GM12872 (cell line): ENCODE measurements around the gene SLC45A2.

Experiments used
- TF ChIP-seq, protein P1 (sequence below): IDR thresholded peaks from 3 replicates; pipeline ENCODE4 v1.5.1; 2011; ENCODE audit warnings: low read depth, mild to moderate bottlenecking, low read length, moderate library complexity; ENCODE audit not compliant: insufficient read depth

Gene SLC45A2

DNA sequence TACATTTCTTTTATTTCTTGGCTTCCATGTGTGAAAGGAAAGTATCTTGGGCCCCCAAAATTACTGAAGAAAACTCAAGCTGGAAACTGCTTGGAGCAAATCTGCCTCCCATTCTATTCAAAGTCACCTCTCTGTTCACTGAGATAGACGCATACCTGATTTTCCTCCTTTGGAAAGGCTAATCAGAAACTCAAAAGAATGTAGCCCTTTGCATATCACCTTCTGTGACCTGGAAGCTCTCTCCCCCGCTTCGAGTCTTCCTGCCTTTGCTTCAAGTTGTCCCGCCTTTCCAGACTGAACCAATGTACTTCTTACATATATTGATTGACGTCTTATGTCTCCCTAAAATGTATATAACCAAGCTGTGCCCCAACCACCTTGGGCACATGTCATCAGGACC lies 53.4 kb downstream of the SLC45A2 start:
- TF ChIP-seq, protein P1, sequence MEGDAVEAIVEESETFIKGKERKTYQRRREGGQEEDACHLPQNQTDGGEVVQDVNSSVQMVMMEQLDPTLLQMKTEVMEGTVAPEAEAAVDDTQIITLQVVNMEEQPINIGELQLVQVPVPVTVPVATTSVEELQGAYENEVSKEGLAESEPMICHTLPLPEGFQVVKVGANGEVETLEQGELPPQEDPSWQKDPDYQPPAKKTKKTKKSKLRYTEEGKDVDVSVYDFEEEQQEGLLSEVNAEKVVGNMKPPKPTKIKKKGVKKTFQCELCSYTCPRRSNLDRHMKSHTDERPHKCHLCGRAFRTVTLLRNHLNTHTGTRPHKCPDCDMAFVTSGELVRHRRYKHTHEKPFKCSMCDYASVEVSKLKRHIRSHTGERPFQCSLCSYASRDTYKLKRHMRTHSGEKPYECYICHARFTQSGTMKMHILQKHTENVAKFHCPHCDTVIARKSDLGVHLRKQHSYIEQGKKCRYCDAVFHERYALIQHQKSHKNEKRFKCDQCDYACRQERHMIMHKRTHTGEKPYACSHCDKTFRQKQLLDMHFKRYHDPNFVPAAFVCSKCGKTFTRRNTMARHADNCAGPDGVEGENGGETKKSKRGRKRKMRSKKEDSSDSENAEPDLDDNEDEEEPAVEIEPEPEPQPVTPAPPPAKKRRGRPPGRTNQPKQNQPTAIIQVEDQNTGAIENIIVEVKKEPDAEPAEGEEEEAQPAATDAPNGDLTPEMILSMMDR: no peak

DNA sequence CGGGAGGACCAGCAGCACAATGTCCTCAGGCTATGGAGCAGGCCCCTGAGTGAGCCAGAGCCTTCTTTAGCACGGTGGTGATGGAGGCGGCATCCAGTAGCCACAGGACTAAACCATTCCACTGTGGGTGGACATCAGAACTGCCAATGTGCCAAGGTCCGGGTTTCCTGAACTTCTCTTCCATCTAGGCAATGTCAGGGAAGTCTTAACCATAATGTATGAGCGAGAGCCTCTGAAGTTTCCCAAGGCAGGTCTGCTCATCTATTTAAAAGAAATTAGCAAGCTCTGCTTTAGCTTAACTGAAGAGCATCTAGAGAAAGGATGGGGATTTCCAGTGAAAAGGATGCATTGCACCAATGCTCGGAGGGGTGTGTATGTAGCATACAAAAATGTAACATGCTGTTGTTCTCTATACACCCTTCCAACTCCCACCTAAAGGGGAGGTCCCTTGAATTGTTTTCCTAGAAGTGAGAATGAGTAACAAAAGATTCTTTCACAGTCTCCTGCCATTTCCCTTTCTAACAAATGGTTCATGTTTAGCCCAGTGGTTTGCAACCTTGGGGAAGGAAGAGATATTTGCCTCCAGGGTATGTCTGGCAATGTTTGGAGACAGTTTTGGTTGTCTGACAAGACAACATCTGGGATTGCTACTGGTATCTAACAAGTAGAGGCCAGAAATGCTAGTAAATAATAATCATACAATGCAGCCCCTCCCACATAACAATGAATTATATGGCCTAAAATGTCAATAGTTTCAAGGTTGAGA lies 54.4 kb downstream of the SLC45A2 start:
- TF ChIP-seq, protein P1: no peak

DNA sequence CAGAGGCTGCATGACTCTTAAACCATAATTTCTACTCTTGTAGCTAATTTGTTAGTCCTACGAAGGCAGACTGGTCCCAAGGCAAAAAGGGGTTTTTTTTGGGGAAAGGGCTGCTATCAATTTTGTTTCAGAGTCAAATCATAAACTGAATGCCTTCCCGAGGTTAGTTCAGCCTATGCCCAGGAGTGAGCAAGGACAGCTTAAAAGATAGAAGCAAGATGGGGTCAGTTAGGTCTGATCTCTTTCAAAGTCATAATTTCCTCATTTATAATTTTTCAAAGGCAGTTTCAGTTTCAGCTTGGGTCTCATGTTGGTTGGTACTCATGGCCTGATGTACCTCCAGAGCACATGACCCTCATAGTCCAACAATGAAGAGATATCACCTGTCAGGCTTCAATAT lies 56.2 kb downstream of the SLC45A2 start:
- TF ChIP-seq, protein P1: no peak

DNA sequence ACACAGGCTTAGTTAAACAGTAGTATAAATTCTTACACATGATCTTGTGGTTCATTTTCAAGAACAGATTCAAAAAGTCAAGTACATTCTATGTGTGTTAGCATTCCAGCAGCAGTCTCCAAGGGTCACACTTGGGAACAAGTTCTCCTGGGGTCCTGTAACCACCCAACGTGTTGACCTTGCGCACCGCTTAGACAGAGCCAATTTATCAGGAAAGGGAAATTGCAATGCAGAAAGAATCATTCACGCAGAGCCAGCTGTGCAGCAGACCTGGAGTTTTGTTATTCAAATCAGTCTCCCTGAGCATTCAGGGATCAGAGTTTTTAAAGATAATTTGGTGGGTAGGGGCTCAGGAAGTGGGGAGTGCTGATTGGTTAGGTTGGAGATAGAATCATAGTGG lies 56.8 kb downstream of the SLC45A2 start:
- TF ChIP-seq, protein P1: no peak

DNA sequence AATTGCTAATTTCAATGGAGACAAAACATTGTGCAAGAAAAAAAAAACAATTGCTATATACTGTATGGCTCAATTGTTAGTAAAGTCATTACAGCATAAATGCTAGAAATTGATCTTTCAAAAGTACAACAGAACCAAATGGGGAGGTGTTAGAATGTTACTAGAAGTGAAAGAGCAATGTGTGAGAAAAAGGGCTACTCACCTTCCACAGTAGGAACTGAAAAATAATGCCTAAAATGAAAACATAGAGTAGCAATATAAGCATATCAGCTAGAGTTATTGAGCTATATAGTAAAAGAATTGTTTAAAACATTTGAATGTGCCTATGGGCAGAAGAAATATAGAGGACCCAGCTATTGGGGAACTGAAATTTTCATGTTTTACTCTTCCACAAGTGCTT lies 59.2 kb downstream of the SLC45A2 start:
- TF ChIP-seq, protein P1: no peak

DNA sequence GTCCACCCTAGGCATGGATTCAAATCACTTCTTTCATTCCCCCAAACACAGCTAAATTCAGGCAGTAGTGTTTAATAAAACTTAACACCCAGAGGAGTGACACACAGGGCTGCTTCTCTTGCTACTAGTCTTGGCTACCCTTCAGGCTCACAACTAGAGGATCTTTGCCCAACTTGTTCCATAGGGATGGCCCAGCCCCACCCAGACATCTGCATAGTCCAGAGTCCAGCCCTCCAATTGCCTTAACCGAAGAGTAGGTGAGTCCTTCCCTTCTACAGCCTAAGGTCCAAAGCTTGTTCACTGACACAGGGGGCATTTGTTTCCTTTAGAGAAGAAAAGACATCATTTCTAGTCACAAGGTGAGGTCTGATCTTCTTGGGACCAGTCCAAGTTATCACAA lies 63.5 kb downstream of the SLC45A2 start:
- TF ChIP-seq, protein P1: no peak

DNA sequence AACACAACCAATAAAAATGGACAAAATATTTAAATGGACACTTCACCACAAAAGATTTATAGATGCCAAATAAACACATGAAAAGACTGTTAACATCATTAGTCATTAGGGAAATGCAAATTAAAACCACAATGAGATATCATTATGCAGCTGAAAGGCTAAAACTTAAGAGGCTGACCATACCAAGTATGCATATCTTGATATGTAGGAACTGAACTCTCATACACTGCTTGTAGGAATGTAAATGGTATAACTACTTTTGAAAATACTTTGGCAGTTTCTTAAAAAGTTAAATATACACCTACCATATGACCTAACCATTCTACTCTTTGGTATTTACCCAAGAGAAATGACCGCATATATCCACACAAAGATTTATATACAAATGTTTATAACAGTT lies 79.1 kb downstream of the SLC45A2 start:
- TF ChIP-seq, protein P1: no peak
